GM21737 (cell line): Measurements from ENCODE around the gene WDR33.
"Not testable (repeated sequence)": the region's sequence is repeated elsewhere in the genome, so short reads cannot be mapped to it uniquely, and the experiment has no call there.

Experiments
- ATAC-seq: cut with Tn5 transposase; IDR thresholded peaks from one replicate; pipeline ENCODE4 v1.9.1; 2021; ENCODE audit warnings: mild to moderate bottlenecking, moderate library complexity; ENCODE audit not compliant: unreplicated experiment

Gene WDR33

DNA sequence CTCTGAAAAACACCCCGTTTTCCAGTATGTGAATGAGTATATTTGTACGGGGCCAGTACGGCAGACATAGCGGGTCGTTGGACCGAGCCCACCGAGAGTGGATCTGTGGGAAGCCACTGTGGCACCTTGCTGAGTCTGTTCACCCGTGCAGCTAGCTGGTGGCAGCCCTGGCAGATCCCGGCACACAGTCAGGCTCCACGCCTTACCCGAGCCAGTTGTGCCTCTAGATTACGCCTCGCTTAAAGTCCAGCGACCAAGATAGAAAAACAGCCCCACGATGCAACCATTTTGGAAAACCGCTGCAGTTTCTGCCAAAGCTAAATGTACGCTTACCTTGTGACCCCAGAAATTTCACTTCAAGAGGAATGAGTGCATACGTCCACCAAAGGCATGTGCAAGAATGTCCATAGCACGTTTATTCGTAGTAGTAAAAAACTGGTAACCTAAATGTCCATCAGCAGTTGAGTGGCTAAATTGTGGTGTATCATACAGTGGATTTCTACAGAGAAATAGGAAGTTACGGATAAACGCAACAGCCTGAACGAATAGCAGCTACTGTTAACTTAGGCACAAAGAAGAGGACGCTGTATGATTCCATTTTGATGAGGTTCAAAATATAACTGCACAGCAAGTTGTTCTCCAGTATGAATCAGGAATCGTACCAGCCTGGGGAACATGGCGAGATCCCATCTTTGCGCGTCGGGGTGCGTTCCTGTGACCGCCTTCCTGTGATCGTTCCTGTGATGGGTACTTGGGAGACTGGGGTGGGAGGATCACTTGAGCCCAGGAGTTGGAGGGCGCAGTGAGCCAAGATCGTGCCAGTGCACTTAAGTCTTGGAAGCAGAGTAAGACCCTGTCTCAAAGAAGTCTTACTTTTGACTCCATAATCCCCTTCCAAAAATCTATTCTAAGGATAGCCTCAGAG is 688 bp upstream of the WDR33 start:
- no peak for ATAC-seq

DNA sequence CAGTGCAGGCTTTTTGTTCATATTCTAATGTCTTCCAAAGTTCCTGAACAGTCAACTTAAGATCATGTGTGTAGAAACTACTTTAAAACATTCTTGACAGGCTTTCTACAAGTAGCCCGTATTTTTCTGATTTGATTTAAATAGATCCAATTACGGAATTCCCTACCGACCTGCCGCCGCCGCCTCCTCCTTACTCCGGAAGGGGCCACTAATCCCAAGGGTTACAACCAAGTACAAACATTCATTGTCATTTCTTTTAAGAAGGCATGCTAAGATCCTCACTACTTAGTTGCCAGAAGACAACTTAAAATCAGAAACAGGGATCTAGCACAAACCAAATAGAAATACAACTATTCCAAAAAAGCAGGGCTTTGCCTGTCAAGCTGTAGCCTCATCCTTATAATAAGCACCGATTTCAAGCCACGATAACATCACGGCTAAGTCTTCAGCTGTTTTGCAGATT is 784 bp downstream of the WDR33 start:
- ATAC-seq, result no peak

DNA sequence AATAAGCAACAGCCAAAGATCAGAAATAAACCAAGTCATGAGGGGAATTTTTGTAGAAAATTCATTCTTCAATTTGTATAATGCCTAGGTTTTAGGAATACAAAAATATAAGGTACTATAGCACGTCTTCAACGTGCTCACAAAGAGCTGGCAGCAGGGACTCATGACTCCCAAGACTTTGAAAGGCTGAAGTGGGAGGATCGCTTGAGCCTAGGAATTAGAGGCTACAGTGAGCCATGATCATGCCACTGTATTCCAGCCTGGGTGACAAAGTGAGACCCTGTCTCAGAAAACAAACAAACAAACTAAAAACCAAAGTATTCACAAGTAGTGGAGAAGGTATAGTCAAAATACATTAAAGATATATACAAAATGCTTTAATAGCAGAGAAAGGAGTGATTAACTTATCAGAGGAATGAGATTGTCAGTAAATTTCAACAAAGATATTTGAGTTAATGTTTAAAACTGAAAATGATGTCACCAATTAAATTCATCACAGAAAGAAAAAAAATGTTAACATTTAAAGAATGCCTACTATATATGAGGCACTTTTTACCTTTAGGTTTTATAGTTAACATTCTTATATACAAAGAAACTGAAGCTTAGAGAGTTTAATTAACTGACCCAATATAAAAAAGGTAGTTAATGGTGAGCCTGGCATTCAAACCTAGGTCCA is 3.2 kb downstream of the WDR33 start:
- no peak for ATAC-seq

DNA sequence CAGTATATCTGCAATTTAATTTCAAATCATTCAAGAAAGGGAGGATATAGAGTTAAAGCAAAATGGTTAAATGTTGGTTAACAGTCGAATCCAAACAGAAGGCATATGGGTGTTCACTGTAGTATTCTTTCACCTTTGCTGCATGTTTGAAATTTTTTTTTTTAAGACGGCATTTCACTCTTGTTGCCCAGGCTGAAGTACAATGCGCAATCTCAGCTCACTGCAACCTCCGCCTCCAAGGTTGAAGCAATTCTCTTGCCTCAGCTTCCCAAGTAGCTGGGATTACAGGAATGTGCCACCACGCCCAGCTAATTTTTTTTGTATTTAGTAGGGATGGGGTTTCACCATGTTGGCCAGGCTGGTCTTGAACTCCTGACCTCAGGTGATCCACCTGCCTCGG is 4.1 kb downstream of the WDR33 start:
- not testable (repeated sequence) for ATAC-seq

DNA sequence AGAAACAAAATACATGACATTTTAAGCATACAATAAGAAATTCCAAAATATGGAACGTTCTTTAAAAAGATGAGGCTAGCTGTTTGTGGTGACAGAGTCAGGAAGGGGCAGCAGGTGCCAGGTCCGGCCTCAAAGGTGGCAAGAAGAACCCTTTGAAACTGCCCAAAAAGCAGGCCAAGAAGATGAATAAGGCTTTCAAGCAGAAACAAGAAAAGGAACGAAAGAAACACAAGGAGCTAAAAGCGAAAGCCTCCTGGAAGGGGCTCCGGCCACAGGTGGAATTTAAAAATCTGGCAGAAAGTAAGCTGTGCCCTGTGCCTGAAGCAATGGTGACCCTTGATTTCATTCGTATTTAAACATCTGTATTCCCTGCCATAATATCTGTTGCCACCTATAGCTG is 5.5 kb downstream of the WDR33 start:
- no peak for ATAC-seq

DNA sequence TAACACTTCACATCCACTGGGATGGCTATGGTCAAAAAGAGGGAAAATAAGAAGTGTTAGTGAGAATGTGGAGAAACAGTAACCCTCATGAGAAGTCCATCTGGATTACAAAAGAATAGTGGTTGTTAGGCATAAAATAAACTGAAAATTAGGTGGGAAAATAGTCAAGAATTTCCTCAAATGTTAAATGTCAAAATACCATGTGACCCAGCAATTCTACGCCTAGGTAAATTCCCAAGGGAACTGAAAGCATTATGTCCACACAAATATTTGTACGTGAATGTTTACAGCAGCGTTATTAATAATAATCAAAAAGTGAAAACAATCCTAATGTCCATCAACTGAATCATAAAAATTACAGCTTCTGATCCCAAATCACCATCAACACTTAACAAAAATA is 11.0 kb downstream of the WDR33 start:
- no peak for ATAC-seq

DNA sequence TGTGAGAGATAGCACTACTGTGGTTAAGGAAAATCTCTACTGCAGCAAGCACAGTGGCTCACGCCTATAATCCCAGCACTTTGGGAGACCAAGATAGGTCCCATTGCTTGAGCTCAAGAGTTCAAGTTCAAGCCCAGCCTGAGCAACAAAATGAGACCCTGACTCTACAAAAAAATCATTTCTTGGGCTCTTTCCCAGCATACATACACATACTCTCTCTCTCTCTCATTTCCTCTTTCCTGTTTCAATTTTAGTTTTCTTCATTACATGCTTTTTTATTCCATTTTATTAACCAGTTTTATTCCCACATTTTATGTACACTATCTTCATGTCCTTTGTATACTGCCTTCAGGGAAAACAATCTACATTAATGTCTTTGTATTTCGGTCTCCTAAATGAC is 14.6 kb downstream of the WDR33 start:
- ATAC-seq, result no peak

DNA sequence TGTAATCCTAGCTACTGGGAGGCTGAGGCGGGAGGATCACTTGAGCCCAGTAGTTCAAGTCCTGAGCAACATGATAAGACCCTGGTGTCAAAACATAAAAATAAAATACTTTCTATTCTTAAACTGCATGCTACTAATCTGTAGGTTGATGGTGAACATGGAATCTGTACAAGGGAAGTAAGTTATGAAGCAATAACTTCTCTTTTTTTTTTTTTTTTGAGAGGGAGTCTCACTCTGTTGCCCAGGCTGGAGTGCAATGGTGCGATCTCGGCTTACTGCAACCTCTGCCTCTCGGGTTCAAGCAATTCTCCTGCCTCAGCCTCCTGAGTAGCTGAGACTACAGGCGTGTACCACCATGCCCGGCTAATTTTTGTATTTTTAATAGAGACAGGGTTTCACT is 16.1 kb downstream of the WDR33 start:
- not testable (repeated sequence) for ATAC-seq

DNA sequence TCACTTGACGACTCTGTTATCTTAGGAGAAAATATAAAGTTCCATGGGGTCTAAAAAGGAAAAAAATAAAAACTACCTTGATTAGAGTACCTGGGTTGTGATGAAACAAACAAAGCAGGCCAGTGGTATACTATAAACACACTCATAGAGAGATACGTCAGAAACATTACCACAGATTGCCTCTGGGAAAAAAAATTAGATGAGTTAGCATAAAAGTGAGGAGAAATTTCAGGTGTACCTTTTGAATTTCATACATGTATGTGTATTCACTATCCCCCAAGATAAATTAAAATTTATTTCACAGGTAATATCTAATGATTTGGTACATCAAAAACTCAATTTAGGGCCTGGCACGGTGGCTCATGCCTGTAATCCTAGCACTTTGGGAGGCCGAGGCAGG is 18.2 kb downstream of the WDR33 start:
- ATAC-seq, result no peak

DNA sequence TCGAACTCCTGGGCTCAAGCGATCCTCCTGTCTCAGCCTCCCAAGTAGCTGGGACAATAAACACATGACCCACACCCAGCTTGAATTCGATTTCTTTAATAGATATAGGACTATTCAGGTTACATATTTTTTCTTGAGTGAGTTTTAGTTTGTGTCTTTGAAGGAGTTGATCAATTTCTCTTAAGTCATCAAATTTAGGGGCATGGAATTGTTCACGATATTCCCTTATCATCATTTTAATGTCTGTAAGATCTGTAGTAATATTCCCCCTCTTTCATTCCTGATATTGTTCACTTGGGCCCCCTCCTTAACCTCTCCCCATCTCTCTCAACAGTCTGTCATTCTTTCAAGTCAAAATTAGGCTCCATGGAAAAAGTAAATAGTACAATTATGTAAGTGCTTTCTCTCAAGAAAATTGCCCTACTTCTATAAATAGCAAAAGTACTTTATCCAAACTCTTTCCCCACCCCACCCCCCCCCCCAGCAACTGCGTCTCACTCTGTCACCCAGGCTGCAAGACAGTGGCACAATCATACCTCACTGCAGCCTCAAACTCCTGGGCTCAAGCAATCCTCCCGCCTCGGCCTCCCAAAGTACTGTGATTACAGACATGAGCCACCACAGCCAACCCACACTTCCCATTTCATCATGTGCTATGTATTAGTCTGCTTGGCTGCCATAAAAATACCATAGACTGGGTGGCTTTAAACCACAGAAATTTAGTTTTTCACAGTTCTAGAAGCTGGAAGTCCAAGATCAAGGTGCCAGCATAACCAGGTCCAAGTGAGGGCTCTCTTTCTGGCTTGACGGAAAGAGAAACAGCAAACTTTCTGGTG is 20.1 kb downstream of the WDR33 start:
- ATAC-seq, result no peak

DNA sequence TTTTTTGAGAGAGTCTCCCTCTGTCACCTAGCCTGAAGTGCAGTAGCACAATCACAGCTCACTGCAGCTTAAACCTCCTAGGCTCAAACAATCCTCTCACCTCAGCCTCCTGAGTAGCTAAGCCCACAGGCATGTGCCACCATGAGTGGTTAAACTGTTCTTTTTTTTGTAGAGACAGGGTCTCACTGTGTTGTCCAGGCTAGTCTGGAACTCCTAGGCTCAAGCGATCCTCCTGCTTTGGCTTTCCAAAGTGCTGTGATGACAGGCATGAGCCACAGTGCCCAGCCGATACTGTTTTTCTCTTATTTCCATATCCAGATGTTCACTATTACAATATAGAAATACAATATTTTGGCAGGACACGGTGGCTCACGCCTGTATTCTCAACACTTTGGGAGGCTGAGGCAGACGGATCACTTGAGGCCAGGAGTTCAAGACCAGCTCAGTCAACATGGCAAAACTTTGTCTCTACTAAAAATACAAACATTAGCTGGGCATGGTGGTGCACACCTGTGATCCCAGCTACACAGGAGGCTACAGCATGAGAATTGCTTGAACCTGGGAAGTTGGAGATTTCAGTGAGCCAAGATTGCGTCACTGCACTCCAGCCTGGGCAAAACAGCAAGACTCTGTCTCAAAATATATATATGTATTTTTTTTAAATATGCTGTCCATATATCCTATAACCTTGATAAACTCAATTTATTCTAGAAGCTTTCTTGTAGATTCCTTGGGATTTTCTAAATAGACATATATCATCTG is 24.7 kb downstream of the WDR33 start:
- ATAC-seq, result no peak

DNA sequence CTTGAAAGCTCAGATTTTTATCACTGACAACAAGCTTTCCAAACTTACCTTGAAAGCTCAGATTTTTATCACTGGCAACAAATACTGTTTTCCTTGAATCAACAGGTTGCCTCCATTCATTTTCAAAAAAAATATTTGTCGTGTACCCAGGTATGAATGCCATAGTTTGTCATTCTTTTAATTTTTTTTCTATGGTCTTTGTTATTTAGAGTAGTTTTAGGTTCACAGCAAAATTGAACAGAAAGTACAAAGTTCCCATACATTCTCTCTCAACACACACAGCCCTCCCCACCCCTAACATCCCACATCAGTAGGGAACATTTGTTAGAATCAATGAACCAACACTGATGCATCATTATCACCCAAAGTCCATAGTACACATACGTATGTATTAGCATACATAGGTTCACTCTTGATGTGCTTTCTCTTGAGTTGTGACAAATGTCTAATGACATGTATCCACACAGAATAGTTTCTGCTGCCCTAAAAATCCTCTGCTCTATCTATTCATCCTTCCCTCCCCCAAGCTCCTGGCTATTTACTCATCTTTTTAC is 25.9 kb downstream of the WDR33 start:
- no peak for ATAC-seq

DNA sequence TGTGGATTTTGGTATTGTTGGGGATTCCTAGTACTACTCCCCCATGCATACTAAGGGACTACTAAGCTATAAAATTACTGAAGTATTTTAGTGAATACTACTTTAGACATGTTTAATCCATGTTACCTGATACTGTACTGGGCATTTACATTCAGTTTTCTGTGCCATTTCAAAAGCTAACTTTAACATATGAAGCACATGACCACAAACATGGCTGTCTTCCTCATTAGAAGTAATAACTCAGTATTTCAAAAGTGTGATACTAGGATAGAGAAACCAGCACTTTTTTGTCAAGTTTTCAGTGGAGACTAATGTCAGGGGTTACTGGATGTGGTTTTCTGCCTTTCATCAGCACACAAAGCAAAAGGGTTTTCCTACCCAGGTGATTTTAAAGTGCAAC is 27.9 kb downstream of the WDR33 start:
- no peak for ATAC-seq

DNA sequence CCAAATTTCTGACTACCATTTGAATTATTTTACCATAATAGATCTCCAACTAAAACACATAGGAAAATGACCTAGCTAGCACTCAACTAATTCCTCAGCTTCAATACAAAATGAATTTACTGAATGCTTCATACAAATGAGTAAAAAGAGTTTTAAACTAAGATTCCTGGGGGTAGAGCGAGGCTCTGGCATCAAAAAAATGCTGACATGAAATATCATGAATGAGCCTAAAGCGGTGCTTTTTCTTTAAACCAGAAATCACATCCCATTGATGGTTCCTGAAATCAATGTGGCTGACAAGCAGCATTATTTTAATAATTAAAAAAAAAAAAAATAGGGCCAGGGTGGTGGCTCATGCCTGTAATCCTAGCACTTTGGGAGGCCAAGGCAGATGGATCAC is 32.1 kb downstream of the WDR33 start:
- no peak for ATAC-seq

DNA sequence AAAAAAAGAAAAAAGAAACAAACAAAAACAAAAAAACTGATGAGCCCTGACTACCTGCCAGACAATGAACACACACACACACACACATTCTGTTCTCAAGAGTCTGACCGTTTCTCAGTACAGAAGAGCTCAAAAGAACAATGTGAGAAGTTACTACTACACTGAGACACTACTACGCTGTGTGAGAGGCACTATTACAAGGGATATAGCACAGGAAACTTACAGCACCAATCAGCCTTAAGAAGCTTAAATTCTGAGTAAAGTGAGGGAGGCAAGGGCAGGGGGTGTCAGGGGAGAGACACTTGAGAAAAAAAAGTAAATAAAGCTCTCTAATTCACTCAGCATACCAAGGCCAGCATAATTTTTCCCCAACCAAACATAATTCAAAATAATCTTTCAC is 32.5 kb downstream of the WDR33 start:
- ATAC-seq, result no peak

DNA sequence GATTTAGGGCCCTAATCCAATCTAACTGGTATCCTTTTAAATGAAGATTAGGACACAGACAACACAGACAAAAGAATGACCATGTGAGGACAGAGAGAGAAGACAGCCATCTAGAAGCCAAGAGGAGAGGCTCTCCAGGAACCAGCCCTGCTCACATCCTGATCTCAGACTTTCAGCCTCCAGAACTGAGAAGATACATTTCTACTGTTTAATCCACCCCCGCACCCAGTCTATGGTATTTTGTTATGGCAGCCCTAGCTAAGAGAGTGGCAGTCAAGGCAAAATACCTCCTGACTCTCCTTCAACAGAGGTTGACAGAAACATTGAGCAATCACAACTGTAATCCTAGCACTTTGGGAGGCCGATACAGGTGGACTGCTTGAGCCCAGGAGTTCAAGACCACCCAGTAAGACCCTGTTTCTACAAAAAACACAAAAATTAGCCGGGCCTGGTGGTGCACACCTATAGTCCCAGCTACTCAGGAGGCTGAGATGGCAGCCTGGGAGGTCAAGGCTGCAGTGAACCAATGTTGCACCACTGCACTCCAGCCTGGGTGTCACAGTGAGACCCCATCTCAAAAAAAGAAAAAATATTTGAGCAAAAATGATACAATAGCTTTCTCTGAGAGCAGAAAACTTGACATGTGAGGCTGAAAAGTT is 34.7 kb downstream of the WDR33 start:
- ATAC-seq, result no peak

DNA sequence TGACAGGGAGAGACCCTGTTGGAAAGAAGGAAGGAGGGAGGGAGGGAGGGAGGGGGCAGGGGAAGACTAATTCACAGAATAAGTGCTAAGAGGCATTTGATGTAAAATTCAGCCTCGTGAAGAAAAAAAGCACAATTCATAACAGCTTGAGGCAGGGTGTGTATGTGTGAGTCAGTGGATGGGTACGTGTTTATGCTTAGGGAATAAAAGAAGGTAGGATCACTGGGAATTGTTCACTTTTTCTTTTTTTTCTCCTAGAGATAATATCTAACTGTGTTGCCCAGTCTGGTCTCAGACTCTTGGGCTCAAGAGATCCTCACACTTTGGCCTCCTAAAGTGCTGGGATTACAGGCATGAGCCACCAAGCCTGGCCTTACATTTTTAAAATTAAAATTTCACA is 39.2 kb downstream of the WDR33 start:
- ATAC-seq, result no peak

DNA sequence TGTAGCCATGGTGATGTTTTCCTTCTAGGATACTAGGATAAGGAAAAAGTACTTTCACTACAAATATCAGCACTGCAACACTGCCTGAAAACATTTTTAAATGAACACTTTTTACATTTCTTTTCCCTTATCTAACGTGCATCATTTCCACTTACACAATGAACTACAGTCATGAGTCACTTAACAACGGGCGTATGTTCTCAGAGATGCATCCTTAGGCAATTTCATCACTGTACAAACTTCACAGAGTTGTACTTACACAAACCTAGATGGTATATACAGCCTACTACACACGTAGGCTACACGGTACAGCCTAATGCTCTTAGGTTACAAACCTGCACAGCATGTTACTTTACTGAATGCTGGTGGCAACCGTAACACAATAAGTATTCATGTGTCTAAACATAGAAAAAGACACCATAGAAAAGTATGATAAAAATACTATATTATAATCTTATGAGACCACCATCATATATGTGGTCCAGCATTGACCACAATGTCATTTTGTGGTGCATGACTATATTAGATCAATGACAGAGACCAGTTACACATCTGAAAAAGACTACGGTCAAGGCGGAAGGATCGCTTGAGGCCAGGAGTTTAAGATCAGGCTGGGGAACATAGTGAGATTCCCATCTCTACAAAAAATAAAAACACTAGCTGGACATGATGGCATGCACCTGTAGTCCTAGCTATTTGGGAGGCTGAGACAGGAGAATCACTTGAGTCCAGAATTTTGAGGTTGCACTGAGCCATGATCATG is 39.8 kb downstream of the WDR33 start:
- no peak for ATAC-seq

DNA sequence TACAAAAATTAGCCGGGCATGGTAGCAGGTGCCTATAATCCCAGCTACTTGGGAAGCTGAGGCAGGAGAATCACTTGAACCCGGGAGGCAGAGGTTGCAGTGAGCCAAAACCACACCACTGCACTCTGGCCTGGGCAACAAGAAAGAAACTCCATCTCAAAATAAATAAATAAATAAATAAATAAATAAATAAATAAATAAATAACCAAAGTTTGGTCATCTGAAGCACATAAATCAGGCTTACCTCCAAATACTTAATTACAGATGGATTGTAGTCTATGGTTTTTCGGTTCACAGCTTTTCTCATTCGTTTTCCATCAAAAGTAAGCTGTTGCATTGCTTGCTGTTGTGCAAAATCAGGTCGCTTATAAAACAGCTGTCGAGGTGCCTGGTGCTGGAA is 40.4 kb downstream of the WDR33 start:
- ATAC-seq, result not testable (repeated sequence)
